HG02678 (cell line): ENCODE data around the gene ABCA13.

ENCODE experiments used
- ATAC-seq: cut with Tn5 transposase; IDR thresholded peaks from one replicate; pipeline ENCODE4 v1.9.1; 2021; ENCODE audit warnings: mild to moderate bottlenecking, moderate library complexity; ENCODE audit not compliant: unreplicated experiment

Gene ABCA13

DNA sequence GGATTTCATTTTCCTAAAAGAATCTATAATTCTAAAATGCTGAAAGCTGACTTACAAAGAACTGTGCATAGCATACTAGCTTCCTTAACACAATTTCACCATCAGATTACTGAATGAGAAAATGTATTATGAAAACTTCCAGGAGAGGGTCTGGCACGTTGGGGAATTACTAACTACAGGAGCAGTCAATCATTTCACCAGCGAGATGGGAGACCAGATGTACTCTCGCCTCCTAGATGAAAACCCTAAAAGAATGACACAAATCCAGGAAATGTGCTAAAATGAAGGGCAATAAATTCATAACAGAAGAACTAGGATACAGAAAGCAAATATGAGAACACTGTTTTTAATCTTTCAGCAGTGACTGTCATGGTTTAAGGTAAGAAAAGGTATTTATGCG is 330.8 kb downstream of the ABCA13 start:
- ATAC-seq, result no peak

DNA sequence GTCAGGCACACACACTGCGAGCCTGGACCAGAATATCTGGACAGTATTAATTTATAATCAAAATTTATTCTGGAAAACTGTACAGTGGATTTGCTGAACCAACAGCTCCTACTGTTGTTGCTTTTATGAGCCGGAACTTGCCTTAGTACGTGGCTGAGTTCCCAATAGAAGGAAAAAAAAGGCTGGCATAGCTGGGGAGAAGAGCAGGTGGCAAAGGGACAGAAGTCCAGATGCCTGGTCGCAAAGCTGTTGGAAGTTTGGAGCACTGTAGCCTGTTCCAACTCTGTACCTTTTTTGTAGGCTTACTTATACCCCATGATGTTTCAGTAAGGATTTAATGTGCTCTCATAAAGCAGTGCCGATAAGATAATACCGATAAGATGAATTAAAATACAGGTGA is 333.8 kb downstream of the ABCA13 start:
- no peak for ATAC-seq

DNA sequence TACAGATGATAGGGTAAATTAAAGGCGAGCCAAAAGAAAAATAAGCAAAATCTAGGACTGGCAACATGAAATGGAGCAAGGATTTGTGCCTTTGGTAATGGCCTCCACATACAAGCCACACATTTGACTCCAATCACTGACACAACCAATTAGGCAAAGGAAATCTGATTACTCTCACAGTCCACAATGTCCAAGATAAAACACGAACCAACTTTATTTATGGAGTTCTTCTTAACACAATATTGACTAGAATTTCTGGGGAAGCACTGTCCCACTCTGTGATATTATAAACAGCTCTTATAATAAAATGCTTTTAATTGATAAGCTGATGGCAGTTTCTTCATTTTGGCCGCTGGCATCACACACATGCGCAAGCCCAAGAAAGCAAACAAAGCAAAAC is 334.2 kb downstream of the ABCA13 start:
- no peak for ATAC-seq

DNA sequence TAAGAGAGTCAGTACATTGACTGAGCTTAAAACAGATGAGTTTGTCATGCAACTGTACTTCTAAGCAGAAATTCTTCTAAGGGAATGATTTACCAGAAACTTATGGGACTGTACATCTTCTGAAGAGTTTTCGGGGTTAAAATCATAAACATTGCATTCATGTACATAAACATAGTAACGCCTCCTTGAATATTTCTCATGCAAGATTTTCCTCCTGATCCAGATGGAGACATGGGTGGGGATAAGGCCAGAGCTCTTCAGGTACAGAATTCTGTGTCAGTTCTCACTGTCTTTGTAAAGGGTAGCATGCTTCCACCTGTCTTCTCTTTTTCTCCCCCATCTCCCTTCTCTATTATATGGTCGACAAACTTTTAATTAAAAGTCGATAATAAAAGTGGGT is 335.3 kb downstream of the ABCA13 start:
- no peak for ATAC-seq

DNA sequence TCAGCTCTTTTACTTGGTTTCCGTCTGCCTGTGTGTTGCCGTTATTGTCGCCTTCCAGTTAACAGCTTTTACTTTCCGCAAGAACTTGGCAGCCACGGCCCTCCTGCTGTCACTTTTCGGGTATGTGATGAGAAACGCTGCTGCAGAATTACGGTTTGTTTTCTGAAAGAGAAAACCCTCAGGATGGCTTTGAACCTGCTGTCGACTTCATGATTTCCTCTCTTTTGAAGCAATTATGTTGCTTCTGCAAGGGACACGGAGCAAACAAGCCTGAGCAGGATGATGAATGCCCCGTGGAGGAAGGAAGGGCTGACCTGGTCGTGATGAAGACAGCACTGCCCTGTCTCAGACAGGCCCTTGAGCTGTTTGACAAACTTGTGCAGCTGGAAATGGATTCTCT is 339.8 kb downstream of the ABCA13 start:
- ATAC-seq, result no peak

DNA sequence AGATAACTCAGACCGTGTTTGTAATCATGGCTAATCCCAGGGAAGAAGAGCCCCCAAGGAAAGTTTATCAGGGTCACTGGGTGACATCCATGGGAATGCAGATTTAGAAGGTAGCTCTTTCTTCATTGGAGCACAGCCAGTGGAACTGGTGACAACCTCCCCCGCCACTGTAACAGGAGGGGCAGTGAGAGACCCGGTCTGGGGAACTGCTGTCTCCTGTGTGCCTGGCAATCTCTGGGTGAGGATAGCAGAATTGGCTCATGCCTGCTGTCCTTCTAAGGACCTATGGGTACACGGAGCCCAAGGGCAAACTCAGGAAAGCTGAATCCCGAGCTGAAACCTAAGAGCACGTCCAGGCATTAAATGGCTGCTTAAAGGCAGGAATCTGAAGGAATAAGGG is 341.6 kb downstream of the ABCA13 start:
- ATAC-seq, result no peak

- no peak for ATAC-seq
Measured at GRCh38 chr7:48515171-48515570, 343.9 kb downstream of the ABCA13 start.

- no peak for ATAC-seq
Measured at GRCh38 chr7:48518092-48518491, 346.8 kb downstream of the ABCA13 start.

DNA sequence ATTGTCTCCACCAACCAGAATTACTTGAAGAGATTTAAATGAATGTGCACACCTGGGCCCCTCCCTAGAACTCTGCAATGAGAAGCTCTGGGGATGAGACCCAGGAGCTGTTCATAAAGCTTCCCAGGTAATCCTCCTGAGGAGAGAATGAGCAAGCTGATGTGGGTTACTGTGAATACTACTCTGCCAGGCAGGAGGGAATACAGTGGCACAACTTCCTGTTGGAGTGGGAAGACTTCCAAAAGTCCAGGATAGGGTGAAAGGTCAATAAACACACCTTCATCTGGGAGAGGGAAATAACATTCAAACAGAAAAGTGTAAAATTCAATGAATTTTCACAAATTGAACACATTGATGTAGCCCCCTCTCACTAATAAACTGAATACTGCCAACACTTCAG is 351.4 kb downstream of the ABCA13 start:
- ATAC-seq, result no peak

- no peak for ATAC-seq
Measured at GRCh38 chr7:48525736-48526732, 354.8 kb downstream of the ABCA13 start.

GRCh38 chr7:48528646-48529045 is 357.4 kb downstream of the ABCA13 start:
- no peak for ATAC-seq

DNA sequence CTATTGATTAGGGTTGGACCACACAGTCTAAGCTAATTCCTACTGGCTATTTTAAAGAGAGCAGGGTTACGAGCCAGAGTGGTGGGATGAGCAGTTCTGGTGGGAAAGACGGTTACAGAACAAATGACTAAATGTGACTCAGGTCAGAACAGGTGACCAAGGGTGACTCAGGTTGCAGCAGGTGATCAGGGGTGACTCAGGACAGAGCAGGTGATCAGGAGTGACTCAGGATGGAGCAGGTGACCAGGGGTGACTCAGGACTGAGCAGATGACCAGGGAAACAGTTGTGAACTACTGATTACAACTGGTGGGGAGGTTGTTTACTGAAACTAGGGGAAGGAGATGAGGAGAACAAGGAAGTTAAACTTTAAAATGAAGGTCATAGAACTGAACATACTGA is 366.3 kb downstream of the ABCA13 start:
- ATAC-seq, result no peak

DNA sequence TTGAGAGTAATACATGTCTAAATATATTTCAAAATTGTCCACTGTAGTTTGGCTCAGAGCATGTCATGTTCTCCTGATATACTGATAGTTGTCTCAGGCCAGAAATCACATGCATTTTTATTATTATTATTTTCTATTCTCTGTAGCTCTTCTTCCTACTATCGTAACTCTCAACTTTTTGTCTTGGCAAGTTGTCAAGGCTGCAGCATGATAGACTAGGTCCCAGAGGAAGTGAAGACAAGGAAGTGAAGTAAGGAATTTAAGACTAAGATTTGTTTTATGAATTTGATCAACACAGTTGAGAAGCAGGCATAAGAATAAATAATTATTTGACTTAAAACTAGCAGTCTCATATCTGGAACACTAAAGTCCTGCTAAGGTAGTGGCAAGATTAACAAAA is 369.5 kb downstream of the ABCA13 start:
- ATAC-seq, result no peak

DNA sequence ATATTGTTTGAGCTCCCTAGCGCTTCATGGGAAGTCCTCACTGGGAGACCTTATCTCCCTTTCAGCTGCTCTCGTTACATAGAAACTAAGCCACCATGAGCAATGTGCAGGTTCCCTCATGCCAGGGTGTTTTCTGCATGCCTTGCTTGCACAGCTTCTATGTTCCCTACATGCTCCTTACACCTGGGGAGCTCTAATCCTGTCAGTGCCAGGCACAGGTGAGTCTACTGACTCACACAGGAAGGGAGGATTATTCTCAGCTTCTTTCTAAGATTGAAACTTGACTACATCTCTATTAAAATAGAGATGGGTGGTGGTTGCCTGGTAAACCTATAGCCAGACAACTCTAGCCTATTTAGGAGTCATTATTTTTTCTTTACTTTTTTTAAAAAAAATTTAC is 377.4 kb downstream of the ABCA13 start:
- no peak for ATAC-seq

DNA sequence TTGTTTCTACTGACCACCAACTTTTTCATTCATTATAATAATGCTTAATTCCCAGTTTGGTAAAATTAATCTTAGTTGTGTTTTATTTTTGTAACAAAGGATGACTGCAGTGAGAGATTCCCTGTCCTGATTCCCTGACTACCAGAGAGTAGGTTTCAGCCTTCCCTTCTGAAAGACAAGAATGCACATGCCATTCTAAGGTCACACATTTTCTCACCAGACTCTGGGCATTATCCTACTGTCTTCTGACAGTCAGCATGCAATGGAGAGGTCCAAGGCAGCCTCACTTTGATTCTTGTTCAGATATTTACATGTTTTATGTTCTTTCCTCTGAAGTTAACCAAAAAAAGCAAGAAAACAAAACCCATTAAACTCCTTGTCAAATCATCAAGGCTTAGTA is 380.4 kb downstream of the ABCA13 start:
- no peak for ATAC-seq

GRCh38 chr7:48563334-48563733 is 392.1 kb downstream of the ABCA13 start:
- ATAC-seq, result no peak

GRCh38 chr7:48575516-48575915 is 404.3 kb downstream of the ABCA13 start:
- ATAC-seq, result no peak

GRCh38 chr7:48587475-48587874 is 416.2 kb downstream of the ABCA13 start:
- ATAC-seq, result no peak

DNA sequence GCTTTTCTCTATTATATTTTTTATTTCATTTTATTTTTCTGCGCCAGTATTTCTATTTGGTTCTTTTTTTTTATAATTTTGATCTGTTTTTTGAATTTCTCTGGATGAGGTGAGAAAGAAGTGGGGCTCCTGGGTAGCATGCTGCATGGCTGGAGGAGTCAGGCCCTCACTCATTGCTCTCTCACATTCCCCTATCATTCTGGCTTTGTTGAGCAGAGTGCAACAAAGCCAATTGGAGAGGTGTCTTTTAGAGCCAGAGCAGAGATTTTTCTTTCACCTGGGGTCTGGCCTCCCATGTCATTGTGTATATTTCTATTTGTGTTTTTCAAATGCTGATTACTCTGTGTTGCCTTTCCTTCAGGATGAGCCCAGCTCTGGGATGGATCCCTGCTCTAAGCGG is 423.1 kb downstream of the ABCA13 start:
- no peak for ATAC-seq

DNA sequence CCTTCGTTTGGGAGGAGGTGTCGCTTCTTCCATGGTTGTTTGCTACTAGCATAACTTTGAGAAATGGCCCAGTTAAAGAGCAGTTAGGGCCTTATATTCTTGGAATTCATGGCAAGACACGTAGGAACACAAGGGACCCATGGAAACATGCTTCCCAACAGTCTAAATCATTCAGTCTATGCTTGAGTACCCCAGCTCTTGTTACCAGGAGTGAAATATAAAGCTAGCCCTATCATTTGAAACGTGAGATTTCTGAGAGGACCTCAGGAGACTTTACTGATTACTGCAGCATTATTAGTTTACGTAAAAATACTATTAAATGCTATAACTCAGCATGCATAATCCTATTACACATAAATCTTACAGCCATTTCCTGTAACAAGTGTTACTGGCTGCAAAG is 424.5 kb downstream of the ABCA13 start:
- ATAC-seq, result no peak

DNA sequence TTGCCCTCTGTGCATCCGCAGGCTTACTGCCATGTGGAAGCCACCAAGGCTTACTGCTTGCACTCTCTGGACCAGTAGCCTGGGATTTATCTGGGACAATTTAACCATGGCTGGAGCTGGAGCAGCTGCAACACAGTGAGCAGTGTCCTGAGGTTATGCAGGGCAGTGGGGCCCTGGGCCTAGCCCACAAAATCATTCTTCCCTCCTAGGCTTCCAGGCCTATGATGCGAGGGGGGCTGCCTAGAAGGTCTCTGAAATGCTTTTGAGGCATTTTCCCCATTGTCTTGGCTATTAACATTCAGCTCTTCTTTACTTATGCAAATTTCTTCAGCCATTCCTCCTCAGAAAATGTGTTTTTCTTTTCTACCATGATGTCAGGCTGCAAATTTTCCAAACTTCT is 439.4 kb downstream of the ABCA13 start:
- no peak for ATAC-seq

GRCh38 chr7:48611993-48612392 is 440.7 kb downstream of the ABCA13 start:
- no peak for ATAC-seq

- no peak for ATAC-seq
Measured at GRCh38 chr7:48617508-48617907, 446.2 kb downstream of the ABCA13 start.
